ENCODE measurements around the gene AKNA. TPM values are rescaled to one million over a fixed set of nuclear protein-coding genes. Genes with fewer than 3 reads are reported as not detected.

The AKNA gene
- total RNA-seq, 1 donor from 2014 or later = 43.1 TPM

GRCh38 chr9:114351932-114352331, 35.9 kb downstream of the AKNA start:
- peaks cover 31% of the 10 kb centered on the region for H3K4me1 Mint-ChIP-seq (ENCODE audit: low read depth)
- no peak for TF ChIP-seq CTCF (IDR thresholded peaks at IDR 0.05)
- H3K9me3 Mint-ChIP-seq (ENCODE audit: low read depth) = no peaks in the 10 kb centered on the region
- no peak overlapping the region for H3K27ac Mint-ChIP-seq (ENCODE audit: unreplicated experiment)
- peaks cover 34% of the 10 kb centered on the region for H3K36me3 Mint-ChIP-seq (ENCODE audit: low read depth)
- peak; percentile 11 for DNase-seq (ENCODE audit: low spot score)
- H3K4me3 Mint-ChIP-seq (ENCODE audit: unreplicated experiment) = no peak overlapping the region
- H3K27me3 Mint-ChIP-seq (ENCODE audit: low read depth) = no peaks in the 10 kb centered on the region

- H3K4me1 Mint-ChIP-seq (ENCODE audit: low read depth) = peaks cover 31% of the 10 kb centered on the region
- no peaks in the 10 kb centered on the region for H3K9me3 Mint-ChIP-seq (ENCODE audit: low read depth)
- DNase-seq (ENCODE audit: low spot score) = peak; percentile 47
- TF ChIP-seq CTCF (IDR thresholded peaks at IDR 0.05) = no peak
- peak overlapping the region; percentile 97 for H3K27ac Mint-ChIP-seq (ENCODE audit: unreplicated experiment)
- no peaks in the 10 kb centered on the region for H3K27me3 Mint-ChIP-seq (ENCODE audit: low read depth)
- peaks cover 35% of the 10 kb centered on the region for H3K36me3 Mint-ChIP-seq (ENCODE audit: low read depth)
- no peak overlapping the region for H3K4me3 Mint-ChIP-seq (ENCODE audit: unreplicated experiment)
These were observed 37.0 kb downstream of the AKNA start for GRCh38 chr9:114350636-114351401.

GRCh38 chr9:114349713-114350480, 37.9 kb downstream of the AKNA start:
- peaks cover 41% of the 10 kb centered on the region for H3K36me3 Mint-ChIP-seq (ENCODE audit: low read depth)
- H3K9me3 Mint-ChIP-seq (ENCODE audit: low read depth) = no peaks in the 10 kb centered on the region
- peaks cover 31% of the 10 kb centered on the region for H3K4me1 Mint-ChIP-seq (ENCODE audit: low read depth)
- no peaks in the 10 kb centered on the region for H3K27me3 Mint-ChIP-seq (ENCODE audit: low read depth)
- peak overlapping the region; percentile 22 for H3K4me3 Mint-ChIP-seq (ENCODE audit: unreplicated experiment)
- no peak for TF ChIP-seq CTCF (IDR thresholded peaks at IDR 0.05)
- peak overlapping the region; percentile 97 for H3K27ac Mint-ChIP-seq (ENCODE audit: unreplicated experiment)
- DNase-seq (ENCODE audit: low spot score) = peak; percentile 52

GRCh38 chr9:114348906-114349482, 38.8 kb downstream of the AKNA start:
- Mint-ChIP-seq H3K36me3 (ENCODE audit: low read depth) (peaks cover 48% of the 10 kb centered on the region), H3K9me3 (ENCODE audit: low read depth) (no peaks in the 10 kb centered on the region), H3K4me1 (ENCODE audit: low read depth) (peaks cover 31% of the 10 kb centered on the region), H3K27ac (ENCODE audit: unreplicated experiment) (peak overlapping the region; percentile 97), H3K4me3 (ENCODE audit: unreplicated experiment) (peak overlapping the region; percentile 22), H3K27me3 (ENCODE audit: low read depth) (no peaks in the 10 kb centered on the region)
- no peak for TF ChIP-seq CTCF (IDR thresholded peaks at IDR 0.05)
- peak; percentile 92 for DNase-seq (ENCODE audit: low spot score)

- Mint-ChIP-seq H3K27ac (ENCODE audit: unreplicated experiment) (peak overlapping the region; percentile 97), H3K27me3 (ENCODE audit: low read depth) (no peaks in the 10 kb centered on the region), H3K4me1 (ENCODE audit: low read depth) (peaks cover 31% of the 10 kb centered on the region), H3K9me3 (ENCODE audit: low read depth) (no peaks in the 10 kb centered on the region), H3K4me3 (ENCODE audit: unreplicated experiment) (no peak overlapping the region), H3K36me3 (ENCODE audit: low read depth) (peaks cover 51% of the 10 kb centered on the region)
- TF ChIP-seq CTCF (IDR thresholded peaks at IDR 0.05) = no peak
- DNase-seq (ENCODE audit: low spot score) = peak; percentile 54
These were observed 39.4 kb downstream of the AKNA start for GRCh38 chr9:114348261-114348905.

Data from chondrocyte (in vitro differentiated cells).